Cardiac fibroblast (primary cell): Measurements from ENCODE around the gene HSPA1A.

Source experiments
- DNase-seq, 2 donors: peaks; one replicate each; pipeline versions ENCODE4 v3.0.0 to v3.0.0-alpha.2; 2010; ENCODE audit warnings: low read depth in 2 of 2
- H3K4me3 ChIP-seq, 2 donors: replicated peaks in 1 of 2; 1 replicate in 1 of 2; 2 replicates in 1 of 2; pipeline ENCODE4 v1.5.1; 2011; ENCODE audit warnings: low read depth in 2 of 2, low read length in 2 of 2, mild to moderate bottlenecking in 2 of 2, moderate library complexity in 1 of 2
- TF ChIP-seq, protein P1 (sequence below): IDR thresholded peaks from one replicate; pipeline ENCODE4 v1.5.1; 2011; ENCODE audit warnings: low read depth, mild to moderate bottlenecking, low read length, inconsistent platforms

Gene HSPA1A

DNA sequence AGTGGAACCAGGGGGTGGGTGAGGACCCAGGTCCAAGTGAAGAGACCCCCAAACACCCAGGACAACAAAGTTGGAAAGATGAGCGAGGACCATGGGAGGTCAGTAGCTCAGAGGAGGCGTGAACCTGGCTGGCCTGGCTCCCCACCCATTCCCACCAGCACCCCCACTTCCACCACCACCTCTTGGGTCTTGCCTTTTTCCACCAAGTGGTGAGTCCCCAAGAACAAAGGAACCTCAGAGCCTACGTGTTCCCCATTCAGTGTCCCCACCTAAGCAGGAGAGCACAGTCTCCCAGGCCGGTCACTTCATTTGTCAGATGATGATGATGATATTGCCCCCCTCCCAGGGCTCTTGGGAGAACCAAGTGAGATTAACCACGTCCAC lies 37.7 kb upstream of the HSPA1A start:
- no peak for DNase-seq
- TF ChIP-seq, protein P1, sequence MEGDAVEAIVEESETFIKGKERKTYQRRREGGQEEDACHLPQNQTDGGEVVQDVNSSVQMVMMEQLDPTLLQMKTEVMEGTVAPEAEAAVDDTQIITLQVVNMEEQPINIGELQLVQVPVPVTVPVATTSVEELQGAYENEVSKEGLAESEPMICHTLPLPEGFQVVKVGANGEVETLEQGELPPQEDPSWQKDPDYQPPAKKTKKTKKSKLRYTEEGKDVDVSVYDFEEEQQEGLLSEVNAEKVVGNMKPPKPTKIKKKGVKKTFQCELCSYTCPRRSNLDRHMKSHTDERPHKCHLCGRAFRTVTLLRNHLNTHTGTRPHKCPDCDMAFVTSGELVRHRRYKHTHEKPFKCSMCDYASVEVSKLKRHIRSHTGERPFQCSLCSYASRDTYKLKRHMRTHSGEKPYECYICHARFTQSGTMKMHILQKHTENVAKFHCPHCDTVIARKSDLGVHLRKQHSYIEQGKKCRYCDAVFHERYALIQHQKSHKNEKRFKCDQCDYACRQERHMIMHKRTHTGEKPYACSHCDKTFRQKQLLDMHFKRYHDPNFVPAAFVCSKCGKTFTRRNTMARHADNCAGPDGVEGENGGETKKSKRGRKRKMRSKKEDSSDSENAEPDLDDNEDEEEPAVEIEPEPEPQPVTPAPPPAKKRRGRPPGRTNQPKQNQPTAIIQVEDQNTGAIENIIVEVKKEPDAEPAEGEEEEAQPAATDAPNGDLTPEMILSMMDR = no peak
- no peak overlapping the region for H3K4me3 ChIP-seq

DNA sequence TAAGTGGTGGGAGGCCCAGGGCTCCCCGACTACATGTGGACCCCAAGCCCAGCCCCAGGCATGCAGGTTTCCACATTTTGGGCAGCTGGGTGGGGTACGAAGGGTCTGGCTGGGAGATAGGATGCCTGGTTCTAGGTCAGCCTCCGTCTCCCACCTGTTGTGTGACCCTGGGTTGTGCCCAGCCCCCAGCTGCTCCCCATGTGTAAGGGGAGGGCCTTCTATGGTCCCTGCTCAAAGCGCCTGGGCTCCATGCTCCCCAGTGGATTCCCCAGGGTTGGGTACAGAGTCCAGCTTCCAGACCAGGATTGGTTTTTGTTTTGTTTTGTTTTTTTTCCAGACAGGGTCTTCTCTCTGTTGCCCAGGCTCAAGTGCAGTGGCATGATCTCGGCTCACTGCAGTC lies 37.1 kb upstream of the HSPA1A start:
- DNase-seq = no peak
- TF ChIP-seq, protein P1 = no peak
- H3K4me3 ChIP-seq = no peak overlapping the region

DNA sequence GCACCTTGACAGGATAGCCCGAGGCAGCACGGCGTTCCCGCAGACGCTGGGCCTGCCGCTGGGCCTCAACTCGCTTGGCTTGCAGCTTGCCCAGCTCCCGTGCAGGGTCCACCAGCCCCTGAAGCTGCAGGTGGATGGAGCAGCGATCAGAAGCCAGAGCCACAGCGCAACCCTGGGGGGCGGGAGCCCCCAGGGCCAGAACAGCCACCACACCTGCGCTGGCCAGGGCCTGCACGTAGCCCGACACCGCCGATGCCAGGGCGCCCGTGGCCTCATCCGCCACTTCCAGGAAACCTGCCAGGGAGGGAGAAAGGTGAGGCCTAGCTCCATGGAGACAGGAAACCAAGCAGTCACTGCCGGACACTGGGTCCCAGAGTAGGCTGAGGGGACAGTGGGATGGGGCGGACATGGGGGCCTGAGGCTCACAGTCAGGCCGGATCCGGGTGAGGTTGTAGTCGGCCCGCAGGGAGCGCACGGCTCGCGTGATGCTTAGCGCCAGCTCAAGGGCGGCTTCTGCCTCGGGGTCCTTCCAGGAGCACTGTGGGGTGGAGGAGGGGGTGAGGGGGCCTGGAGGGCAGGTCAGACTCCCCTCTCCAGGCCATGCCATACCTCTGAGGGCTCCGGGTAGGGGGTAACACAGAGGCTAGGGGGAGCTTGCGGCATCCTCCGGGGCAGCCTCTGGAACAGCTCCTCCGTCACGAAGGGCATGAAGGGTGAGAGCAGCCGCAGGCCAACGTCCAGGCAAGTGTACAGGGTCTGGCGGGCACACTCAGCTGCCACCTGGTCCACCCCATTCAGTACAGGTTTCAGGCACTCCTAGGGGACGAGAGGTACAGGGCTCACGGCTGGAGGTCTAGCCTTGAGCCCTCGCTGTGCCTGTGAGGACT lies 36.1 kb upstream of the HSPA1A start:
- H3K4me3 ChIP-seq = no peak overlapping the region
- no peak for DNase-seq
- TF ChIP-seq, protein P1 = no peak

DNA sequence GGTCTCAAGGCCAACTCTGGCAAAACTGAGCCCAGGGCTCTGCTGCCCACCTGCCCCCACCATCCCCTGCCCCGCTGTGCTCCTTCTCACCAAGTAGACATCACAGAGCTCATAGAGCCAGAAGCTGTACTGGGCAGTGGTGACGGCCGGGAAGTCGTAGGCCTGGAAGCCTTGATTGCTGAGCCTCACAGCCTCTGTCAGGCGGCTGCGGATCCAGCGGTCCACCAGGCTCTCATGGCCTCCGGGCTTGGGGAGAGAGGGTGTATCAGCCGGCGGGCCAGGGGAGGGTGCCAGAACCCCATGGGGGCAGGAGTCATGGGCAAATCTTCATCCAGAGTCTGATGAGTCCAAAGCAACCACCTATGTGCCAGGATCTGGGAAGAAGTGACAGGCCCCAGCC lies 35.4 kb upstream of the HSPA1A start:
- no peak overlapping the region for H3K4me3 ChIP-seq
- no peak for DNase-seq
- TF ChIP-seq, protein P1 = no peak

DNA sequence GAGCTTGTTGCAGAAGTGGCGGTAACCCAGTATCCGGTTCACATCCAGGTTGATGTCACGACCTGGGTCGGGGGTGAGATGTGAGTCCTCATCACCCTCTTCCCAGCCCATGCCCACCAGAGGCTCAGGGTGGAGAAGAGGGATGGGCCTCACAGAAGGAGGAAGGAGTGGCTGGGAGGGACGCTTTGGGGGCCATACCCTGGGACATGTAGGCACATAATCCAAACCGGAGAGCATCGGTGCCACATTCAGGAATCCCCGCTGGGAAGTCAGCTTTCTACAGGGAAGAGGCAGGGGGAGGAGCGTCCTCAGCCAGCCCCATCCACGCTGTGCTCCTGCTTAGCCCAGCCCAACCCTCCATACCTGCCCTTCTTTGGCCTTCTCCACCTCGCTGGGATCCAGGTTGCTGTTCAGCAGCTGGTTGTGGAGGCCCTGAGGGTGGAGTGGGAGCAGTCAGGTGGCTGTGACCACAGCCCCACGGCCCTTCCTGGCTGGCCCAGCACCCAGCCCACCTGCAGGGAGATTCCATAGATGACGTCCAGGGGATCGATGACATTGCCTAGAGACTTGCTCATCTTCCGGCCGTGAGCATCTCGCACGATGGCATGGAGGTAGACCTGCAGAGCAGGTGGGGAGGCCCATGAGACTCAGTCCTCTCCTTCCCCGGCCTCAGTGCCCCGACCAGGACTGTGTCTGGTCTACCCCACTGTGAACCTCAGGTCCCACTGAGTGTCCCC lies 34.7 kb upstream of the HSPA1A start:
- no peak for DNase-seq
- H3K4me3 ChIP-seq = no peak overlapping the region
- TF ChIP-seq, protein P1 = no peak

DNA sequence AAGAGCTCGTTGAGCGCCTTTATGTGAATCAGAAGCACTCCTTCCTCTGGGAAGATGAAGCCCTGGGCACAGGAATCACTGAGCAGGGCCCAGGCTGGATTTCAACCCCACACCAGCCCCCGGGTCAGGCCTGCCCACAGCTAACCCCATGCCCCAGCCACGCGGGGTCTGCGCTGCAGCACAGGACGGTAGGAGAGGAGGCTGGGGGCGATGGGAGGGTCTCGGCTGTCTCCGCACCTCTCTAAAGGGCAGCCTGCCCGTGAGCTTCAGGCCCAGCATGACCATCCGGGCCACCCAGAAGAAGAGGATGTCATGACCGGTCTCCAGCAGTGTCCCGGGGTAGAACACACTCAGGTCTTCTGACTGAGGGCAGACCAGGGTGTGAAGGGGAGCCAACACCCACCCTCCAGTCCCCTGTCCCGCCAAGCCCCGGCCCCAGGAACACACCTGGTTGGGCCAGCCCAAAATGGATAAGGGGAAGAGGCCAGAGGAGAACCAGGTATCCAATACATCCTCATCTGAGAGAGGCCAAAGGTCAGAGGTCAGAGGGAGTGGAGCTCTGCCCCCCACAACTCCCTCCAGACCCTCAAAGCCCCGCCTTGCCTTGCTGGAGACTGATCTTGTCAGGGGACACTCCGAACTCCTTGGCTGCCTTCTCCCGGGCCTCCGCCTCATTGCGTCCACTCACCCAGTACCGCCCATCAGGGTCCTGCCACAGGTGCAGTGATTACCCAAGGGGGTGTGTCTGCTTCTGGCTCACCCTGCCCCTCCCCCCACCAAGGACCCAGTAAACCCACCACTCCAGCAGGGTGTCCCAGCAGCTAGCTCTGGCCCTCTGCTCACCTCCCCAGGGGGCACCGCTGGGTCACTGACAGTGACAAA lies 33.9 kb upstream of the HSPA1A start:
- TF ChIP-seq, protein P1 = no peak
- no peak for DNase-seq
- no peak overlapping the region for H3K4me3 ChIP-seq
